HTR-8/SVneo (cell line): ENCODE measurements around the gene SCRG1.

Experiments
- DNase-seq: peaks from one replicate; pipeline ENCODE4 v3.0.0; 2011; ENCODE audit warnings: low spot score, mixed read lengths; ENCODE audit not compliant: insufficient read length
- FAIRE-seq: peaks from 2 replicates; lab custom pipeline; 2011; peaks lifted over from hg19 to GRCh38; lab: Jason Lieb, UNC

The SCRG1 gene

GRCh38 chr4:173413036-173413435 lies 14.1 kb upstream of the SCRG1 start:
- FAIRE-seq (no peak), DNase-seq (no peak)

GRCh38 chr4:173411106-173411693 lies 12.3 kb upstream of the SCRG1 start:
- FAIRE-seq (peak; percentile 4), DNase-seq (no peak)

GRCh38 chr4:173410079-173410478 lies 11.2 kb upstream of the SCRG1 start:
- FAIRE-seq: peak; percentile 33
- no peak for DNase-seq

DNA sequence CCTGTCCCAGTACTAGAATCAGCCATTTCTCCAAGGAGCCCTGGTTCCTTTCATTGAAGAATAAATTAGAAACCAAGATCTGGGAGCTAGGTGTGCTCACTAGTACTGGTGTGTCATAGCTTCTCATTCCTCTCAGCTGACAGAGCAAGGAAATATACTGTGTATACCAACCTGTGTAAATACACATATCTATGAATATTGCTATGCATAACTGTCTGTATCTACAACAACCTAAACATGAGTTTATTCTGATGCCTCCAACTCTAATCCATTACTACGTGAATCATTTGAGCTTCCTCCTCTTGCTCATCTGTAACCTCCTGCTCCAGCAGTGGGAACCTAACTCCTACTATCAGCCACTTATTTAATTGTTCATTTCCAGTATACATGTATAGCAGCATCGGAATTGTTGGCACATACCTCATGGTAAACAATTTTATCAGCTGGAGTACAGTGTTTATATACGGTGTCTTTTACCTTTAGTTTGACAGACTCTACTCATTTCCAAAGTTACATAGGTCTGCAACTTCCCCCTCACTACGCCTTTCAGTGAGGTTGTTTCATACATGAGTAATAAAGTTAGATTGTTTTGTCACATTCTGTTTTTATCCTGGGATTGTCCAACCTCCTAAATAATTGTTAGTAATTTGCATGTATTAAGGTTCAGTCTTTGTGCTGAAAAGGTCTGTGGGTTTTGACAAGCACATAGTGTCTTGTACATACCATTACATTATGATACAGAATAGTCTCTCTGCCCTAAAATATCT lies 7.1 kb upstream of the SCRG1 start:
- FAIRE-seq (peak; percentile 77), DNase-seq (no peak)

GRCh38 chr4:173404296-173404865 lies 5.5 kb upstream of the SCRG1 start:
- FAIRE-seq (no peak), DNase-seq (no peak)

DNA sequence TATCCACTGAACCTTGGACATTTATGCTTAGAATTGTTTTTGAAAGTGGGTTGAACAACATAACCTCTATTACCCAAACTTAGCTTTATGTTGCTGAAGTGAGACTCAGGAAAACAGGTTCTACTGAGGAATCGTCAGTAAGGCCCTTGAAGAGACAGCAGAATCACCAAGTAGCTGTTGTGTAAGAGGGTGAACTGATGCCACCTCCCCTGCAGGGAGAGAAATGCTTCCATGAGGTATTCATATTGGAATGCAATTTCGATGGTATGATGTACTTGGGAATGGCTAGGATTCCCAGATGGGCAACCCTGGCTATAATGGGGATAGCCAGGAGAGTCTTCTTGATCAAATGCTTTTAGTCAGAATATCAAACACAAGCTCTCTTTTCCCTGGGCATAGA lies 4.1 kb upstream of the SCRG1 start:
- FAIRE-seq (no peak), DNase-seq (peak; percentile 14)

GRCh38 chr4:173401063-173401462 lies 2.1 kb upstream of the SCRG1 start:
- FAIRE-seq (no peak), DNase-seq (no peak)

DNA sequence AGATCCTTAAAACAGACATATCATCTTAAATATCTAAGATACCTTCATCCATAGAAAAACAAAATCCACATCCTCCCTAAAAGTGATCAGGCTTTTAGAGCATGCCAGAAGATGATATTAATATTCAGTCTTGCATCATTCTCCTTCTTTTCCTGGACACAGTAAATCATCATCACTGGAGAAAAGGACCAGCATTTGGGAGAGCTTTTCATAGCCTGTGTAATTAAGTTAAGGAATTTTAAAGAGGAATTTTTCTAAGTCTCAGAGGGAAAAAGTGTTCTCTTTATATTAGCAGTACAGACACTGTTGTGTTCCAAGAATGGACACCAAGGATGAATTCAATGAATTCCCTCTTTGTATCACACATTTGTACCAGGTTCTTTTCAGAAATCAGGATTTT lies 696 bp downstream of the SCRG1 start:
- no peak for FAIRE-seq
- no peak for DNase-seq

GRCh38 chr4:173397604-173398003 lies 1.3 kb downstream of the SCRG1 start:
- no peak for FAIRE-seq
- DNase-seq: no peak

DNA sequence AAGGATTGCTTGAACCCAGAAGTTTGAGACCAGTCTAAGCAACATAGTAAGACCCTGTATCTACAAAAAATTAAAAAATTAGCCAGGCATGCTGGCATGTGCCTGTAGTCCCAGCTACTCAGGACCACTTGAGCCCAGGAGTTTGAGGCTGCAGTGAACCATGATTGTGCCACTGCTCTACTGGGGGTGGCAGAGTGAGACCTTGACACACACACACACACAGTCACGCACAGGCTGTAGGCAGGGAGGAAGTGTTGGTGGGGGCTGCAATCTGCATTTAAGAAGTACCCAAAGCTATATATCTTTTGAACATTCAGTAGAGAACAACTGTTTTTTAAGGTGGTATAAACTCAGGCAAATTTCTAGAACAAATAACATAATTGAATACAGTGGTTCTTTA lies 7.2 kb downstream of the SCRG1 start:
- no peak for FAIRE-seq

GRCh38 chr4:173386751-173387150 lies 12.2 kb downstream of the SCRG1 start:
- FAIRE-seq (no peak), DNase-seq (no peak)

More for the DNA sequence above, 7.2 kb downstream of the SCRG1 start:
- DNase-seq: no peak

- DNase-seq (no peak), FAIRE-seq (no peak)
Measured at GRCh38 chr4:173382349-173382748, 16.6 kb downstream of the SCRG1 start.

DNA sequence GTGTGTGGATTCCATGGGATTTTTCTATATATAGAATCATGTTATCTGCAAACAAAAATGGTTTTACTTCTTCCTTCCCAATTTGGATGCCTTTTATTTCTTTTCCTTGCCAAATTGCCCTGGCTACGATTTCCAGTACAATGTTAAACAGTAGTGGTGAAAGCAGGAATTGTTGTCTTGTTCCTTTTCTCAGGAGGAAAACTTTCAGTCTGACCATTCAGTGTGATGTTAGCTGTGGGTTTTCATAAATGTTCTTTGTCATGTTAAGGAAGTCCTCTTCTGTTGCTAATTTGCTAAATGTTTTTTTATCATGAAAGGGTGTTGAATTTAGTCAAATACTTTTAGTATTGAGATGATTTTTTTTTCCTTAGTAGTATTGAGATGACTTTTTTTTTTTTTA lies 17.3 kb downstream of the SCRG1 start:
- DNase-seq: no peak
- no peak for FAIRE-seq

GRCh38 chr4:173380987-173381386 lies 17.9 kb downstream of the SCRG1 start:
- FAIRE-seq (no peak), DNase-seq (no peak)

DNA sequence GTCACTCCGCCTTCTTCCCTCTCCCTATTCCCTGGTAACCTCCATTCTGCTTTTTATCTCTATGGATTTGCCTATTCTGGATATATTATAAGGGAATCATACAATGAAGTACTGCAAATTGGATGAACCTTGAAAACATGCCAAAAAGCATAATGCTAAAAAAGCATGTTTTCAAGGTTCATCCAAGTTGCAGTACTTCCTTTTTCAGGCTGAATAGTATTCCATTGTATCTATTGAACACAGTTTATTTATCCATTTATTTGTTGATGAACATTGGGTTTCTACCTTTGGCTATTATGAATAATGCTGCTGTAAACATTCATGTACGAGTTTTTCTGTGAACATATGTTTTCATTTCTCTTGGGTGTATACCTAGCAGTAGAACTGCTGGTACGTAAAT lies 19.0 kb downstream of the SCRG1 start:
- FAIRE-seq: no peak

DNA sequence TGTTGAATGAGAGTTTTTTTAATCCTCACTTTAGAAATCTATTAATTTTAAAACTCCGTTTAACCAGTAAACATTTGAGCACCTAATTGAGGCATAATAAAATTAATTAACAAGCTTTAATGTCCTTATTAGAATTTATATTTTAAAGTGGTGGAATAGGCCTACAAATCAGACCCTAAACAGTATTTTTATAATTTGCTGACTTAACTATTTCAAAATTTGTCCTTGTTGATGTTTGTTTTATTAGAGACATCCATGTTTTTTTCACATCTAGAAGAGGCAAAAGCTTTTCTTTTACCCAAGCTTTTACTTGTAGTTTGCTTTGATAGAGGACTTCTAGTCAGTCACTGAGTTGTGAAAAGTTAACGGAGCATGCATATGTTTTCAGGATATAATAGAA lies 24.3 kb downstream of the SCRG1 start:
- DNase-seq: no peak
- no peak for FAIRE-seq

More for the DNA sequence above, 19.0 kb downstream of the SCRG1 start:
- no peak for DNase-seq

DNA sequence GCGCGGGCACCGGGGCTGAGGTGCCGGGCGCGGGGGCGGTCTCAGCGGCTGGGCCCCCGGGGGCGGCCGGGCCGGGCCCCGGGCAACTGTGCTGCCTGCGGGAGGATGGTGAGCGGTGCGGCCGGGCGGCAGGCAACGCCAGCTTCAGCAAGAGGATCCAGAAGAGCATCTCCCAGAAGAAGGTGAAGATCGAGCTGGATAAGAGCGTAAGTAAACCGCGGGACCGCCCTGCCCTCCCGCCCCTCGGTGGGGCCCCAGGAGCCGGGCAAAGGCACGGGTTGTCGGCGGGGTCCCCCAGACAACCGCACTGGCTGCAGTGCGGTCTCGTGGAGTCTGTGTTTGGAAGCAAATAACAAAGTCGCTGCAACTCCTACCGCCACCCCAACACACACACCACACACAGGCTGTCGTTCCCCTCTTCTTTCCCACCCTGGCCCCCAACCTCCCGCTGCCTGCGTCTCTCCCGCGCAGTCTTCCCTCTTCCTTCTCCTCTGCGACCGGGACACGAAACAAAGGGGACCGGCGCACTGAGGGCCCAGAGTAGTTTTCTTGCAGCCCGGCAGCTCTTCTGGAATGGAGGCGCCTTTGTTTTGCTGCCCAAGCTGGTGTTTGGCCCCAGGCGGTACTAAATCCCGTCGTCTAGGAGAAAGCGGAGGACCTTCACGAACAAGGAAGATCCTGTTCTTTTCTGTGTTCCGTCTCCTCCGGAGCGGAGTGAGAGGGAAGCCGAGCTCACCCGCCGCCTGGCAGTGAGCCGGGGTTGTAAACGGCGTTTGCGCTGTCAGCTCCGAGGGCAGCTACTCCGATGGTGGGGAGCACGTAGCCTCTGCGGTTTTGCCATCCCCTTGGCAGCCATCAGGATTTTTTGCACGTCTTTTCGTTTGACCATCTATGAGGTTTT lies 27.4 kb downstream of the SCRG1 start:
- DNase-seq (peak; percentile 45), FAIRE-seq (peak; percentile 36)

GRCh38 chr4:173370477-173371291 lies 28.2 kb downstream of the SCRG1 start, which contains the start of gene SAP30:
TSS of gene SAP30 (plus strand) at chr4:173370954. CDS start at chr4:173371183, 229 bp downstream.
- FAIRE-seq (peak; percentile 96), DNase-seq (peak; percentile 95)

DNA sequence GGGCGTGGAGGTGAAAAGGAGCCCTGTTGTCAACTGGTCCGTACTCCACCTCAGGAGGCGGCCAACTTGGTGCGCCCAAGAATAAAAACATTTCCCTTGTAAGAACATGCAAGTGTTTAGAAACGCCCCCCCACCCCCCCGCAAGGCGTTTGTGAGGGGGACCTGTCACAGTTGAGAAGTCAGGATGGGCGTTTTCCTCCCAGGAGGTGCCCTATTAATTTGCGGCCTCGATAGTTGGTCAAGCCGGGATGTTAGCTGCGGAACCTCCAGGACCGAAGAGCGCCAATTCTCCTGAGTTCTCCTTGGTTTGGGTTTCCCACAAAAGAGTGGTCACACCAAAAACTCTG lies 28.8 kb downstream of the SCRG1 start:
- FAIRE-seq (no peak), DNase-seq (peak; percentile 40)

GRCh38 chr4:173367946-173368345 lies 31.0 kb downstream of the SCRG1 start:
- FAIRE-seq: no peak
- DNase-seq: no peak
